Adrenal gland (tissue), 5 donors: ENCODE results near the gene TBC1D21.

Experiments used
- CTCF ChIP-seq, 6 experiments: fragments of 450-650 bp in 4 of 6; fragments of 200-600 bp in 2 of 6; sonication (generic) in 1 of 6; IDR thresholded peaks; 1 replicate in 5 of 6; 2 replicates in 1 of 6; pipeline versions ENCODE4 v1.5.1 to v1.8.0; 2016 to 2021; ENCODE audit warnings: antibody characterized with exemption in 6 of 6, mild to moderate bottlenecking in 2 of 6, moderate library complexity in 1 of 6
- POLR2A ChIP-seq, 2 donors: fragments of 450-650 bp; IDR thresholded peaks; one replicate each; pipeline ENCODE4 v1.6.1; 2017; ENCODE audit warnings: antibody characterized with exemption in 2 of 2, mild to moderate bottlenecking in 2 of 2, moderate library complexity in 1 of 2
- donor health status: DM: no; HTN: no; CAD: no.

GRCh38 chr15:73909651-73910050 lies 36.3 kb downstream of the TBC1D21 start:
- TF ChIP-seq CTCF (IDR thresholded peaks at IDR 0.05) = no peak
- TF ChIP-seq POLR2A (IDR thresholded peaks at IDR 0.05) = no peak
